ENCODE results near the gene STK11.

STK11 gene

DNA sequence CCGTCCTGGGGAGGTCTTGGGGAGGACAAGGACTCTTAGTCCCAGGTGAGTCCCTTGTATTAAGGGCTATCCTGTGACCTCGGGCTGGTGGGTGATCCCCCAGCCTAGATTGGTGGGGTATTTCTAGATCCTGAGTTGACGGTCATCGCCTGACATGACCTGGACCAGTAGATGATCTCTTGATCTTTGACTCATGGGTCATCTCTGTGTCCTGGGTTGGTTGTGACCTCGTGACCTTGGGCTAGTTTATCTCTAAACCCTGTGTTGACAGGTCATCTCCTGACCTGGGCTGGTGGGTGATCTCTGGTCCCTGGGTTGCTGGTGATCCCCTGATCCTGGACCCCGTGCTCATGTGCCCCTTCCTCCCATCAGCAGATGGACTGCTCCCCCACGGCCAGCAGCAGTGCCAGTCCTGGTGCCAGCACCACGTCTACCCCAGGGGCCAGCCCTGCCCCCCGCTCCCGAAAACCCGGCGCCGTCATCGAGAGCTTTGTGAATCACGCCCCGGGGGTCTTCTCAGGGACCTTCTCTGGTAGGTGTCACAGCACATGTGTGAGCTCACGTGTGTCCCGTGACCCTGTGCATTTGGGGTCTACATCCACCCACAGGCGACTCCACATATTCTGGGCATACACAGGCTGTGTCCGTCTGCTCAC is 49.1 kb downstream of the STK11 start:
- TF ChIP-seq ZFX (IDR thresholded peaks at IDR 0.05; ENCODE audit: borderline replicate concordance) (no peak), CTCF (IDR thresholded peaks at IDR 0.05) (no peak)
- peak overlapping the region; percentile 99 for H3K27ac ChIP-seq

GRCh38 chr19:1255186-1256161 is 49.9 kb downstream of the STK11 start:
- TF ChIP-seq ZFX (IDR thresholded peaks at IDR 0.05; ENCODE audit: borderline replicate concordance) (no peak), CTCF (IDR thresholded peaks at IDR 0.05) (no peak)
- H3K27ac ChIP-seq = peak overlapping the region; percentile 99

- TF ChIP-seq CTCF (IDR thresholded peaks at IDR 0.05) = no peak
- TF ChIP-seq ZFX (IDR thresholded peaks at IDR 0.05; ENCODE audit: borderline replicate concordance) = no peak
- H3K27ac ChIP-seq = peak overlapping the region; percentile 99
Measured at GRCh38 chr19:1256646-1257474, 51.3 kb downstream of the STK11 start.

DNA sequence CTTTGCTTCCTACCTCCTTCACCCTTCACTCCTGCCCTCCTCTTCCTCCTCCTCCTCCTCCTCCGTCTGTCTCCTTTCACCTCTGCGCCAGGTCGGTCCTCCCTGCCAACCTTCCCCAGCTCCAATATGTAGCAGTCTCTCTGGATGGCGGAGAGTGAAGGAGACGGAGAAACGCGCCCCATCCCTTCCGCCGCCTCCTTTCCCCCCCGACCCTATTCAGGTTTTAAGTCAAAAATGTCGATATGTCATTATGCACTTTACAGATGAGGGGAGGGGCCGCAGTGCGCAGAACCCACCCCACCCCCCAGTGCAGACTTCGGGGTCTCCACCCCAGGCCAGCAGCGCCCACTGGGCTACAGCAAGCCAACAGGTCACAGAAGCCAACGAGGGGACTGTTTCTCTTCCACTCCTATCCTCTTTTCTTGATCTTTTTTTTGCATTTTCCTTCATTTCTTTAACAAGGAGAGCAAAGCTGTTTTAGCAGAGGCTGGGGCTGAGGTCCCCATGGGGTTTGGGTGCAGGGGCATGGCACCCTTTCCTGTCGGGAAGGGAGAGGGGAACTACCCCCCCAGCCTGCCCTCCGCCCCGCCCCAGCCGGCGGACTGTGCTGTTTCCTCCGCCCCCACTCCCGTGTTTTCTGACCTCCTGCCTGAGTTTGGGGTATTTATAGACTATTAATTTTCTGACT is 52.0 kb downstream of the STK11 start:
- TF ChIP-seq ZFX (IDR thresholded peaks at IDR 0.05; ENCODE audit: borderline replicate concordance) (no peak), CTCF (IDR thresholded peaks at IDR 0.05) (no peak)

GRCh38 chr19:1258163-1258492 is 52.5 kb downstream of the STK11 start:
- peak overlapping the region; percentile 99 for H3K27ac ChIP-seq

More for the DNA sequence above, 52.0 kb downstream of the STK11 start:
- peak overlapping the region; percentile 99 for H3K27ac ChIP-seq

More at GRCh38 chr19:1258163-1258492, 52.5 kb downstream of the STK11 start:
- TF ChIP-seq ZFX (IDR thresholded peaks at IDR 0.05; ENCODE audit: borderline replicate concordance) (no peak), CTCF (IDR thresholded peaks at IDR 0.05) (no peak)

Measured in 22Rv1 (cell line).